ENCODE results near the gene NATD1.

The NATD1 gene

DNA sequence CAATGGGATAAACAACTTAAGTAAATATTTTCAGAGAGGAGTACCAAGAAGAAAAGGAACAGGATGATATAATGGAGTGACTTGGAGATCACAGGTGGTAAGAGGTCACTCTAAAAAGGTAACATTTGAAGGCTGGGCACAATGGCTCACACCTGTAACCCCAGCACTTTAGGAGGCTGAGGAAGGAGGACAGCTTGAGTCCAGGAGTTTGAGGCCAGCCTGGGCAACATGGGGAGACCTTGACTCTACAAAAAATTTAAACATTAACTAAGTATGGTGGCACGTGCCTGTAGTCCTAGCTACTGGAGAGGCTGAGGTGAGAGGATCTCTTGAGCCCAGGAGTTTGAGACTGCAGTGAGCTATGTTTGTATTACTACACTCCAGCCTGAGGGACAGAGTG is 35.9 kb downstream of the NATD1 start:
- no peak for DNase-seq (ENCODE audit: low read depth in 2 of 2)

DNA sequence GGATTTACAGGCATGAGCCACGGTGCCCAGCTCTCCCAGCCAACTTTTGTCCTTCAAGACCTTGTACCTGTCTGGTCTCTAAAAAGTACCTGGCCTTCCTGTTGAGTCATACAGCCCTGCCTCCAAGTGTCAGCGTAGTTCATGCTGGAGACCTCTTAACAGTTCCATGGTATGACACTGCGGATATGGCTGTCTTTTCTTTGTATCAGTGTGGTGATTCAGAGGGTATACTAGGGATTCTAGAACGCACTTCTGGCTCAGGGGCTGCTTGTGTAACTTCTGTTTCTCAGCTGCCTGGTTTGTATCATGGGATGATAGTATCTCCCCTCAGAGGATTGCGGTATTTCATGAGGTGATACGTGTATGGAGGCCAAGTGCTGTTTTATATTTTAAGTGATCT is 37.3 kb downstream of the NATD1 start:
- DNase-seq (ENCODE audit: low read depth in 2 of 2), result no peak

DNA sequence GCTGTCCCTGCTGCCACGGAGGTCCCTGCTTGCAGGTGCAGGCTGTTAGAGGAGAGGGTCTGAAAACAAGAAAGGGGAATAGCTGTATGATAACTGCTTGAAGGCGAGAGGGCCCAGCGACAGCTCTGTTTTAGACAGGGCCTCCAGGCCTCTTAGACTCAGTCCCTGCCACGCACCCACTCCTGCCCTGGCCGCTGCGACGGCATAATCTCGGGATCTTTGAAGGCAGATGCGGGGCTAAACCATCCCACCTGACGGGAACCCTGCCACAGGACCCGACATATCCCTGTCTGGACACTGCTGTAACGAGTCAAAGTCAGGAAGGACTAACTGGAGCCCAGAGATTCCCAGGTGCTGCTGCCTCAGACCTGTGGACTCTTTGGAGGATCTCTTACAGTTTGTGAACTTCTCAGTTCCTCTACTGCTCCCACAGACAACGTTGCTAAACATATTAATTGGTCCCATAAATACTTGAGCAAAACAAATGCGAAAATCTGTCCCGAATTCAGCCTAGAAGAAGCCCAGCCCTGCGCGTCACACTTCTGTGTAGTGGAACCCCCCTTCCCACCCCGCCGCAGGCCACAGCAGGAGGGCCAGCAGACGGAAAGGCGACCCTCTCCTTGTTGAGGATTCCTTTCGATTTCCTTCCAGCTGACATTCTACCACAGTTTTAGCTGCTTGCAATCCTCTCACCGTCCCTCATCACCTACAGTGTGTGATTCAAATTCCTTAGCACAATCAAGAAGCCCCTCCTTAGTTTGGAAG is 38.3 kb downstream of the NATD1 start:
- DNase-seq (ENCODE audit: low read depth in 2 of 2), result no peak

DNA sequence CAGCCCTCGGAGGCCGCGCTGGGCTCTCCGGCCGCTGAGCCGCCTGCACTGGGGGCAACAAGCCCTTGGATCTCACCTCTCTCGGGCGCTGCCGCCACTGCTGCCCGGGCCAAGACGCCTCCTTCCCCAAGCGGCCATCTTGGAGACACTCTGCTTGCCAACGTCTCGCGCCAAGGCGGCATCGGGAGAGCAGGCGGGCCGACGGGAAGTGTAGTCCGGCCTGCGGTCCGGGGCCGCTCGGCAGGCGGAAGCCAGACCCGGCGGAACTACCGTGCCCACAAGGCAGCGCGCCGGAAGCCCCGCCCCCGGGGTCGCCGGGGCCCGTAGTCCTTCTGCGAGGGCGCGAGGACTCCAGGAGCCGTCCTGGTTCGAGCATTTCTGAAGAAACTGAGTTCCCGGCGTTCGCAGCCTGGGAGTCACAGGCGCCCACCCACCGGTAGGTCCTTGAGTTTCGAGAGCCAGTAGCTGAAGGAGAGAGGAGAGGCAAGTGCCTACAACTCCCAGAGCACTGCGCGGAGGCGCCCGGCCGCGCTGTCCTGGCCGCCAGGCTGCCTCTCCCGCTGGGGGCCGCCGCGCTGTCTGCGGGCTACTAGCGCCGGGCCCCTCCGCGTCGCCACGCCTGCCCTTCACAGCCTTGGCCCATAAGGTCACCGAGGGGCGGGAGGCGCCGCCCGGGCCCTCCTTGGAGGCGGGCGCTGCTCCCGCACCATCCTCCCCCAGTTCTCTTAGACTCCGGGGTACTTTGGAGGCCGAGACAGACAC is 39.0 kb downstream of the NATD1 start, which contains the start of gene TMEM11:
TMEM11 (minus strand) TSS at position 147 of the 762 bp plus-strand sequence; CDS start at position 138, 9 bp downstream.
- DNase-seq (ENCODE audit: low read depth in 2 of 2), result peak; percentile 90 to 92

DNA sequence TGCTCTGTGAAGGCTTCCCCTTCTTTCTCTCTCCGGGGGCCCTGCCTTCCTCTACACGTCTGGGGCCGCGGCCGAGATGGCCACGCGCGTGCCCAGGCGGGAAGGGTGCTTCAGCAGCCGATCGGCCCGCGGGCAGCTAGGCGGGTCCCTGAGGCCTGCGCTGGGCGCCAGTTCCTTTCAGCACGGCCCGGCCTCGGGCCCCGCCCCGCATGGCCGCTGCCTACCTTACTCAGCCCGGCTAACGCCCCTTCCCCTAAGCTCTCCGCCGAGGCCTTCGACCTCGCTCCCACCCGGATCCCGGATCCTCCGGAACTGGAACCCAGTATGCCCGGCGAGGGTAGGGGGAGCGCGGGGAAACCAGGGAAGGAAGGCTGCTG is 39.6 kb downstream of the NATD1 start:
- no peak for DNase-seq (ENCODE audit: low read depth in 2 of 2)

DNA sequence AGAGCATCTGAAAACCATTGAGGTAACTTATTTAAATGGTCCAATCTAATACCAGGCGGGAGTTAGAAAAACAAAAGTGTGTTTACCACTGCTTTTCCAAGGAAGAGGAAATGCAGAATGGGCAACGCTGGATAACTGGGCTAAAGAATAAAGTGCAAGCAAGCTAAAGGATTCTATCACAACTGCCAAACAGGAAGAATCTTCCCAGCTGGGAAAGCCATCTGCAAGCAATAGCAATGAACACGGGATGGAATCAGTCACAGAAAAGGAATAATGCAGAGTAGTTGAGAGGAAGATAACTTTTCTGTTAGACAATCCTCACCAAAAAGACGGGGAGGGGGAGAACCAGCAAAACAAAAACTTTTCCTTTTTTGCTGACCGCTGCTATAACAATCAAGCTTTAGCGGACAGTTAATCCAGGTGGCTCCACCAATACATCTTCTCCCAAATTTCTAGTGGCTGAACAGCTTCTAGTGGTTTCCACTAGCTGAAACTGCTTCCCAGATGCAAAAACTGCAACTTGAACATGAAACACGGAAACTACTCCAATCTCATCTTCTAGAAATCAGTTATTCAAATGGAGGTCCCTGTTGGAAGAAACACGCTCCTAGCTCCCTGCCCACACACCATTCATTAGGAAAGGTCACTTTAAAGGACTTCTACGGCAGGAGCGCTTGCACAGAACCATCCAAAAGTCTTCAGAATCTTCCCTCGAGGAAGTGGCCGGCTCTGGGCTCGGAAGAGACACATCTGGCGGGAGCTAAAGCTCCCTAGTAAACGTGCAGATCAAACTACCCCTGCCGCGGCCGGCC is 40.2 kb downstream of the NATD1 start:
- no peak for DNase-seq (ENCODE audit: low read depth in 2 of 2)

DNA sequence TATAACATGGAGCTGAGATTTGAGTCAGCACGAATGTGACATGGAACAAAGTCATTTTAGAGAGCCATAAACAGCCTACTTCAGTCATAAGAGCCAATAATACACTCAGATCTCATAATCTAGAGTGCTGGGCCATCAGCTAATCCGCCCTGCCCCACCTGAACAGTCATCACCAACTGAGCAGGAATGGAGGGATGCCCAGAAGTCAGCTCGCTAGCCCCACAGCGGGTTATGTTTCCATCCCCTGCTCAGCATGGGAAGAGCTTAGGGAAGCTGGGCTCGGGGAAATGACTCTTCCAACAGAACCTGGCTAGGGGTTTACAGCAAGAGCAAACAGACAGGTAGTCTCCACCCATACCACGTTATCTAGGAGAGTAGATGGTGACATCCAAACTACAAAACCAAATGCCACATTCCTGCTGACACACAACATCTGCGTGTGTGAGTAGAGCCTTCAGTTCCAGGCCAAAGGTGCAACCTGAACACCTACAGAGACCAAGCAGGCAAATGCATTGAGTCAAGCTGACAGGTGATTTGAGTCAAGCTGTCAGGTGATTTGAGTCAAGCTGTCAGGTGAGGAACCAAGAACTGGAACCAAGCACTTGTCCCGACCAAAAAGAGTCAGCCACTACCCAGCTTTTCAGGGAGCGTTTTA is 41.3 kb downstream of the NATD1 start:
- DNase-seq (ENCODE audit: low read depth in 2 of 2), result no peak

DNA sequence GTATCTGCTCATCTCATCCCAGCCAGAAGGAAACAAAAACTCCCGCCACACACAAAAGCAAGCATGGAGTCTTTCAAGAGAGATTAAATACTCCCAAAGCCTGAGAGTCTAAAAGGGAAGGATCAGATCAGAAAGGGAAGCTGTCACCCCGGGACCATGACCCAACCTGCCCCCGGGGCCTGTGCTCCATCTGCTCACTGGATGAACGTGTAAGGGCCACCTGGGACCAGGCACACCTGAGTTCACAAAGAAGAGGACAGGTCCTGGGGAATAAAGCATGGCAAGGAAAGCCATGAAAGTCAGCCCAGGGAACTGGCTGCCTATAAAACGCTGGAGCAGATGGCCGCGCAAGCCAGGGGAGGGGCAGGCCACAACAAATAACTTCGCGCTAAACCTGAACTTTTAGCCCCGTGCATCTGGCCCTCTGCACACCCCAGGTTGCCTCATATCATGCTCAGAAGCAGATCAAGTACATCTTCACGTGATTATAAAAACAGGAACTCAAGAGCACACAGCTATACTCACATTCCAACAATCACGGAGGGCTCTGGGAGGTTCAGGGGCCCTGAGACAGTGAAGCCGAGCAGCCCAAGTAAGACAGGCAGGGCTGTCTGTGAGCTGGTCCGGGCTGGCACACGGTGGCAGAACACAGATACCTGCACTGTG is 42.7 kb downstream of the NATD1 start:
- no peak for DNase-seq (ENCODE audit: low read depth in 2 of 2)

DNA sequence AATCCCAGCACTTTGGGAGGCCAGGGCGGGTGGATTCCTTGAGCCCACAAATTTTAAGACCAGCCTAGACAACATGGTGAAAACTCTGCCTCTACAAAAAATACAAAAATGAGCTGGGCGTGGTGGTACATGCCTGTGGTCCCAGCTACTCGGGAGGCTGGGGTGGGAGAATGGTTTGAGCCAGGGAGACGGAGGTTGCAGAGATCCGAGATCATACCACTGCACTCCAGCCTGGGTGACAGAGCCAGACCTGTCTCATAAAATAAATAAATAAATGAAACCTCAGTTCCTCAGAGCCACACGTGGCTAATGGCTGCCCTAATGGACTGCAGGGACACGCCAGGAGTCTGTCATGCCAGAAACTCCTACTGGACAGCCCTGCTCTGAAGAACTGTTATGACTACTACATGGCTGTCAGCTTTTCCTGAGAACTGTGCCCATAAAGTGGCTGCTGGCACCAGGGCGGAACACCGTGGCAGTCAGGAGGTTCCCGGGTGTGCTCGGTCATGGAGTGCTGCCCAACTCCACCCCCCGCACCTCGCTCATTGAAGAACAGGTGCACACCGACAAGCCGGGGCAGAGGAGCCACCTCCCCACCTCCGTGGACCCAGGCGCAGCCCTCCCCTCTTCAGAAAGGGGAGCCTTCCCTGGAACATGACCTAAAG is 43.6 kb downstream of the NATD1 start:
- no peak for DNase-seq (ENCODE audit: low read depth in 2 of 2)

DNA sequence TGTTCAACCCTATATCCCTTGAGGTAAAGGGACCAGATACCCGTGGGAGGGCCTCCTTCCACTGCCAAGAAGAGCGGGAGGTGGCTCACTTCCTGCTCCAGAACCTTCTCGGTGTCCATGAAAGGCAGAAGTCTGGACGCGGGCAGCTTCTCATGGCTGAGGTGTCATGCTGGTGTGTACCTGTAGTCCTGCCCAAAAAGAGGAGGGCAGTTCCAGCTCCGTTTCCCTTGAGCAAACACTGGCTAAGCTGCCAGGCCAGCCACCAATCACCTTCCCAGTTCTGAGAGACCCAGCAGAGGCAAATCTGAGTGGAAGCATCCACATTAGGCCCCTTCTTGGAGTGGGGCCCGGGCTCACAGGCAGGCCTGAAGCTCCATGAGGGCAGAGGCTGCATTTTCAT is 44.9 kb downstream of the NATD1 start:
- no peak for DNase-seq (ENCODE audit: low read depth in 2 of 2)

DNA sequence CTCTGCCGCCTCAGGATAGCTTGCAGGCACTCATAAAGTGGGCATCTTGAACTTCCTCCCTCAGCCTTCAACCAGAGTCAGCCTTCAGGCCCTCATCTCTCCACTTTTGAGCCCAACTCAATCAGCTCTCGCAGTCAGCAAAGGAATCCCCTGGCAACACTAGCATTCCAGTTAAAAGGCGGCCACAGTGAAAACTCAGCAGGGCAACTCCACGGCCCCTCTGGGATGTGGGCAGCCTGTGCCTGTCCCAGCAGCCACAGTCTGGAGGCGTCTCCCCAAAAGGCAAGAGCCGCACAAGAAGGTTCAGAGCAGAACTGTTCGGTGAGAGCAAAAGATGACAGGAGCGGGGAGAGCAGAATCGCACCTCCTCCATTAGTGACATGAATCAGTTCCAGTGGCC is 48.3 kb downstream of the NATD1 start:
- DNase-seq (ENCODE audit: low read depth in 2 of 2), result no peak

DNA sequence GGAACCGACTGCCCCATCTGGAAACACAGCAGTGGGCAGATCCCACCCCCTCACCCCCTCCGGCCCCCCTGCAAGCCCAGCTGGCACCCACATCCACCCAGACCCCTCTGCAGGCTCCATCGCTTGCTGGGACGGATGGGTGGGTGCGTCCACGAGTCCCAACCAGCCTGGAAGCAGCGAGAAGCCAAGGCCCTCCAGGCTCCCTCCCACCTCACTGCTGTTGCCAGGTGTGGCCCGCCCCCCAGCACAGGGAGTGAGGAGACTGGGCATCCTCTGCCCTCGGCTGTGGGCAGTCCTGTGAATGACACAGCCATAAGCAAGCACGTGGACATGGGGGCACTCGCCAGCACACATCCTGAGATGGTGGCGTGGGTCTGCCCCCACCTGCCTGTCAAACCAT is 50.7 kb downstream of the NATD1 start:
- no peak for DNase-seq (ENCODE audit: low read depth in 2 of 2)

DNA sequence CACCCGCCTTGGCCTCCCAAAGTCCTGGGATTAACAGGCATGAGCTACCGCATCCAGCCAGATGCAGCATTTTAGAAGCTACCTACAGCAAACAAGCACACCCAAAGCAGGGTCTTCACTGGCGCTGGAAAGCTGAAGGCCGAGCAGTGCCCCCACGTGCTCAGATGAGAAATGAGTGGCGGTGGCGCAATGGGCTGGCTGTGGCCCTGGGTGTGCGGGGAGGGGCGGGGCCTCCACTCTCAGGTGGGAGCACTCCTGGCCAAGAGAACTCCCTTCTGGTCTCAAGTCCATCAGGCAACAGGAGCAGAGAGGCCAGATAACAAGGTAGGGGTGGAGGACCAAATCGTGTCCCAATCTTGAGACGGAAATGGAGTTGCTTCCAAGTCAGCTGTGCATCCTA is 51.3 kb downstream of the NATD1 start:
- DNase-seq (ENCODE audit: low read depth in 2 of 2), result no peak

DNA sequence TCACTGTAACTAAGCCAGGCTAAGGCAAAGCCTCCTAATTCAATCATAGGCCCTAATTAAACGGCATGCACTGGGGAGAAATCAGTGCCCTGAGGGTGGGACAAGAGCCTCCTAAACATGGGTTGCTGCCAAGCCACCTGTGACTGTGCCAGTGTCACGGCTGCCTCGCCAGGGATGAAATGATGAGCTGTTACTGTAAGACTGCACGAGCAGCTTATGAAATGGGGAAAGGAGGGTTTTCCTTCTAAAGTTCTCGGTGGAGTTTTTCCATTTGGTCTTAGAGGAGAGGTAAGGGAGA is 52.0 kb downstream of the NATD1 start:
- DNase-seq (ENCODE audit: low read depth in 2 of 2), result no peak

DNA sequence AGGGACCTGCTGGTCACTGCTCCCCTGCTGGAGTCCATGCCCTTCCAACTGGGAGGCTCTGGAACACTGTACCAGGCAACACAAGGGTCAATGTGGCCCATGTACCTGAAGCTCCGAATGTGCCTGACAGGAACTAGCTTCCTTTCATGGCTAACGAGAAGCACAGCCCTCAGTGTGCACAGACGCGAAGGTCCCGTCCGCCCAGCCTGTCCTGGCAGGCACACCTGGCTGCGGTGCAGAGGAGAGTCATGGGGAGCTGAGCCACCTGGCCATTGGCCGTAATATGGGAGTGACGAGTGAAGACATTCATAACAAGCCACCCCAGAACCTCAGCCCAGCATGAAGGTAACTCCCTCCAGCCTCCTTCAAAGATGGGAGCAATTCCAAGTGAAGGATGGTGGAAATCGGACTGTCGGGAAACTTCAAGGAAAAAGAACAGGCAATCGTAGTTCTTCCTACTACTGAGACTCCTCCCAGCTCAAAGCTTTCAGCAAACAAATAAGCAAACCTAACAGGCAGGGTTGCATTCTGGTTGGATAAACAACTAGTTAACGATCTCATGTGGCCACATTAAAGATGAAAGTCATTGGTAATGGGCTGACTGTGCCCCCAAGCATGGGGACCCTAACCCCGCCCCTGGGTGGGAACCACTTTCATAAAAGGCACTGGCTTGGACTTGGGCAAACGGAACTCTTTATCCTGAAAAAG is 52.5 kb downstream of the NATD1 start:
- DNase-seq (ENCODE audit: low read depth in 2 of 2), result no peak

DNA sequence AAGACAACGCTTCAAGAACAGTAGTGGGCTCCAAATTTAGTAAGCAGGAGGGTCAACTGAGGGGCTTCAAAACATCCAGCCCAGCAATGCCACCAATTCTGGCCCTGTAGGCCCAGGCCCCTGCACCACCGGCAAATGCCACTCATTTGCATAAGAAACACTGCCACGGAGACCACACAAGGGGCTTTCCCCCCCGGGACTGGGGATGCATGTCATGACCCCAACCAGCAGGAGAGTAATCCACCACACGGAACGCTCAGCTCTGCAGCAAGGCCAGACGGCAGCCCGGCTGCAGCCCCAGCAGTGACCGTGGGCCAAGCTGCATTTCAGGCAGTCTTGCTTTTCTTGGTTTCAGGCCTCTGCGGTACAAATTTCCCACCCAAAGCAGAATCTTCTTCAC is 53.4 kb downstream of the NATD1 start:
- DNase-seq (ENCODE audit: low read depth in 2 of 2), result no peak

DNA sequence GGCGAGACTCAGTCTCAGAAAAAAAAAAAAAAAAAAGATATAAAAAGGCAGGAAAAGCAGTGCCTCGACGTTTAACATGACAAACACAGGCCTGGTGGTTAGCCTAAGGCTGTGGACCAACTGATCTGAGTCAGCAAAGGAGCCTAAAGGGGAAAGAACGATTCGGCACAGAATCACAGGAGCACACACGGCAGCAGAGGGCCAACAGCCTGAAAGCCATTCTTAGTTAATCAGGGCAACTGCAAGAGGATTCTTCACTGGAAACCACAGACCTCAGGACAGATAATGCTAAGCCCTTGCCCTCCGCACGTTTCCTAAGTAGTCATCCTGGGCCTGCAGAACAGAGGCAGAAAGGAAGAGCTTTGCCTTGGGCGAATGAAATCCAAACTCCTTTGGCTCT is 53.9 kb downstream of the NATD1 start:
- DNase-seq (ENCODE audit: low read depth in 2 of 2), result no peak

DNA sequence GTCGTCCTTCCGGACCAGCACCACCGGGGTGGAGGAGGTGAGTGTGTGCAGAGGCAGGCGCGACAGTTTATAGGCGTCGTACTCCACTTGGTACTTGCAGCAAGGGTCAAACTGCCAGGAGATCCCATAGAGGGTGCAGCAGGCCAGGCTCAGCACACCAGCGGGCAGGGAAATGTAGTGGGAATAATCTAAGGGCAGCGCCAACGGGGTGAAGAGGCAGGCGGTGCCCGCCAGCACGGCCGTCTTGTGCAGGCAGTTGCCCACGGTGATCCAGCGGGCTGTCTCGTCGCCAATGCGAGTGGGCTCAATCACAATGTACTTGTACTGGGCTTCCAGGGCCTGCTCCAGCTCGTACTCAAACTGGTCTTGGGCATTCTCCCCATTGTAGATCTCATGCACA is 54.8 kb downstream of the NATD1 start:
- DNase-seq (ENCODE audit: low read depth in 2 of 2), result no peak

DNA sequence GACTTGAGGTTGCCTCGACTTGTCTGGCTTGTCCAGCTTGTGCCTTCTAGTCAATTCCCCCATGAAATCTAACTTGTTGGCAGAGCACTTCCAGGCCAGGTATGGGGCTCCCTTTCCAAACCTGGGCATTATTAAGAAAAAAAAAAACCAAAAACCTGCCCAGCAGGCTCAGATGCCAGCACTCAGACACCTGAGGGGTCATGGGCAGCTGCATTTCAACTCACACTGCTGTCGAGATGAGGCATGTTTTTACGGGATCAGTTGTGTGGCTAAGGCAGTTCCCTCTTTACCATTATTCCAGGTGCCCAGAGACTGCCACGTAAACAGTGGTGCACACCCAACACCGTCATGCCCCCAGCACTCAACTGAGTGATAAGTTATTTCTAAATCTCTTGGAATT is 57.1 kb downstream of the NATD1 start:
- no peak for DNase-seq (ENCODE audit: low read depth in 2 of 2)

DNA sequence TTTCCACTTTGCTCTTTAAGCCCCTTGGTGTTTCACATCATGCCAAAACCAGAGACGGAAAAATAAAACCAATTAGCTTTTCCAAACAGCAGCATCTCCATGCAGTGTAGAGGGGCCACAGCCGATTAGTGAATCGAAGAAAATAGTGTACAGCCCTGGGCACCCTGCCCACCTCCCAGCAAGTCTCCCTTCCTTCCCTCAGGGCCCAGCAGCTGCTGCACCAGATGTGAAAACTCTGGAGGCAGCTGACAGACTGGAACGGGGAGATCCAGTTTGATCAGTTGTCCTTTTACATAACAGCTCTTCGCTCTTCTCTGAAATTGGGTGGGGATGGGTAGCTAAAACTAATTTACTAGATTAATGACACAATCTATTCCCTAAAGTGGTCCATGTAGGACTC is 58.5 kb downstream of the NATD1 start:
- DNase-seq (ENCODE audit: low read depth in 2 of 2), result no peak

DNA sequence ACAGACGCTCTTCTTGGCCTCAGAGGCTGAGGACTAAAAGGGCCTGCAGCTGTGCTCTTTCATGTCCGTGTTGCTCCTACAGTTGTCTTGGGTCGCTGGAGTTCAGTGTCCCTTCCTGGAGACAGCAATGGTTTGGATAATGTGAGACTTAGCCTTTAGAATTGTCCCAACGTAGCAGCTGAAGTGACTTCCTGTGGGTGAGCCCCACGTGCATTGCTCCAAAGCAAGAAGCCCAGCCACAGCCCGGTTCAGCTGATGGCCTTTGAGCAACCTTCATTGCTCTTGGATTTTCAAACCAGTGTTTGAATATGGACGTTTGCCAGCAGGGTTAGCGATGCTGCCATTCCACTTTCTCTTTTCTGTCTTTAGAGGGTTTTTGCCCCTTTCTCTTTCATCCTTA is 59.0 kb downstream of the NATD1 start:
- DNase-seq (ENCODE audit: low read depth in 2 of 2), result no peak

All from stimulated activated CD4-positive, alpha-beta T cell treated with anti-CD3 and anti-CD28 coated beads, Interleukin-12 subunit alpha, Interleukin-12 subunit beta, amount 100 ng/mL, for 24 hours (primary cell).